Sigmoid colon (tissue), 7 donors: ENCODE results near the gene VEZF1. TPM values are rescaled to one million over a fixed set of nuclear protein-coding genes. Genes with fewer than 3 reads are reported as not detected.

ENCODE experiments used
- DNase-seq: peaks from one replicate; pipeline ENCODE4 v3.0.0-alpha.2; 2019
- H3K27ac ChIP-seq, 4 donors: fragments of 200-600 bp; sonication (generic); one replicate each; pipeline ENCODE4 v1.5.1; 2016 to 2019; ENCODE audit warnings: mild to moderate bottlenecking in 1 of 4
- H3K27me3 ChIP-seq, 3 donors: fragments of 200-600 bp; sonication (generic); one replicate each; pipeline ENCODE4 v1.5.1; 2019; ENCODE audit warnings: mild to moderate bottlenecking in 1 of 3
- H3K36me3 ChIP-seq, 4 donors: fragments of 200-600 bp; sonication (generic); one replicate each; pipeline ENCODE4 v1.5.1; 2016 to 2019
- H3K4me1 ChIP-seq, 4 donors: fragments of 200-600 bp; sonication (generic); one replicate each; pipeline ENCODE4 v1.5.1; 2017 to 2019
- H3K4me3 ChIP-seq, 4 donors: fragments of 200-600 bp; sonication (generic); one replicate each; pipeline ENCODE4 v1.5.1; 2017 to 2019; ENCODE audit warnings: mild to moderate bottlenecking in 2 of 4, moderate library complexity in 1 of 4
- H3K9me3 ChIP-seq, 4 donors: fragments of 200-600 bp in 3 of 4; sonication (generic) in 3 of 4; one replicate each; pipeline versions ENCODE4 v1.5.1 to v1.6.1; 2013 to 2019
- EP300 ChIP-seq, 4 donors: sonication (generic); formaldehyde crosslinking; IDR thresholded peaks; one replicate each; pipeline ENCODE4 v1.6.1; 2017; ENCODE audit warnings: antibody characterized with exemption in 4 of 4
- POLR2A ChIP-seq, 2 donors: fragments of 450-650 bp; IDR thresholded peaks; one replicate each; pipeline ENCODE4 v1.6.1; 2016; ENCODE audit warnings: antibody characterized with exemption in 2 of 2, mild to moderate bottlenecking in 2 of 2, moderate library complexity in 2 of 2
- POLR2AphosphoS5 ChIP-seq, 4 donors: sonication (generic); formaldehyde crosslinking; IDR thresholded peaks; one replicate each; pipeline ENCODE4 v1.6.1; 2017; ENCODE audit warnings: antibody characterized with exemption in 4 of 4
- WGBS, 2 donors: extraction: QIAGEN DNeasy Blood & Tissue Kit; methylation state at CpG; one replicate each; pipeline ENCODE4 v1.1.7; 2013; 5-methylcytosine and 5-hydroxymethylcytosine counted together
- intact Hi-C: fragments of 100-400 bp; cut with DNase I; formaldehyde crosslinking; loops from one replicate; pipeline ENCODE4 v1.15.1; 2023
- polyA plus RNA-seq, 3 donors: library from polyadenylated mRNA; stranded (reverse); fragments of 200-250 nt; gene quantifications; one replicate each; pipeline ENCODE4 v1.2.3, GENCODE V29; 2013
- total RNA-seq, 4 donors: library from RNA; depleted of rRNA; stranded (reverse); fragments of >200 nt; gene quantifications; one replicate each; pipeline ENCODE4 v1.1.0, GENCODE V29; 2016
- TF ChIP-seq, protein P1 (sequence below), 4 experiments: fragments of 450-650 bp in 3 of 4; fragments of 200-600 bp in 1 of 4; IDR thresholded peaks; one replicate each; pipeline ENCODE4 v1.5.1; 2016 to 2019; ENCODE audit warnings: antibody characterized with exemption in 4 of 4, mild to moderate bottlenecking in 3 of 4, moderate library complexity in 2 of 4
- donor health status: healthy with polysubstance abuse.
- donor health status: Bipolar disorder and iron deficiency.
- donor health status: healthy.

The VEZF1 gene
- total and polyA plus RNA-seq, 7 donors, result 17.8 to 120 (median 99.8) TPM

DNA sequence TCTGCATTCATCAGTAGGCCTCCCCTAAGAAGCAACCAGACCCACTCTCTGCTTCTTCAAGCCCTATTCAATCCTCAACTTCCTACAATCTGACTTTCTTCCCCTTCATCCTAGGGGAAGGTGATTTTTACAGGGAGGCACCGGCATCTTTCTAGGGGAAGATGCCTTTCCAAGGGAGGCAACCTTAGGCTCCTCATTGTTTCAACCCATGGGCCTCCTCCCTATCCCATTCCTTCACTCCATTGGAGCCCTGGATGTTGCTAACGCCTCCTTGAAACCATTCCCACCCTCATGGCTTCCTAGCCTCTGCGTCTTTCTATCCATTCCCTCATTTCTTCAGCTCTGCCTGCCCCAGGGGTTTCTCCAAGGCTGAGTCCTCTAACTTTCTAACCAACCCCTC is 30.2 kb downstream of the VEZF1 start:
- peak overlapping the region in 2 of 4 donors; percentile 25 to 97 for H3K27ac ChIP-seq
- no peaks in the 10 kb centered on the region for H3K9me3 ChIP-seq
- no peak for DNase-seq
- intact Hi-C loops, result loop anchor here (2.0 kb wide), 1 partner anchor 25 kb away; no protein-coding TSS in a partner anchor
- TF ChIP-seq, protein P1, sequence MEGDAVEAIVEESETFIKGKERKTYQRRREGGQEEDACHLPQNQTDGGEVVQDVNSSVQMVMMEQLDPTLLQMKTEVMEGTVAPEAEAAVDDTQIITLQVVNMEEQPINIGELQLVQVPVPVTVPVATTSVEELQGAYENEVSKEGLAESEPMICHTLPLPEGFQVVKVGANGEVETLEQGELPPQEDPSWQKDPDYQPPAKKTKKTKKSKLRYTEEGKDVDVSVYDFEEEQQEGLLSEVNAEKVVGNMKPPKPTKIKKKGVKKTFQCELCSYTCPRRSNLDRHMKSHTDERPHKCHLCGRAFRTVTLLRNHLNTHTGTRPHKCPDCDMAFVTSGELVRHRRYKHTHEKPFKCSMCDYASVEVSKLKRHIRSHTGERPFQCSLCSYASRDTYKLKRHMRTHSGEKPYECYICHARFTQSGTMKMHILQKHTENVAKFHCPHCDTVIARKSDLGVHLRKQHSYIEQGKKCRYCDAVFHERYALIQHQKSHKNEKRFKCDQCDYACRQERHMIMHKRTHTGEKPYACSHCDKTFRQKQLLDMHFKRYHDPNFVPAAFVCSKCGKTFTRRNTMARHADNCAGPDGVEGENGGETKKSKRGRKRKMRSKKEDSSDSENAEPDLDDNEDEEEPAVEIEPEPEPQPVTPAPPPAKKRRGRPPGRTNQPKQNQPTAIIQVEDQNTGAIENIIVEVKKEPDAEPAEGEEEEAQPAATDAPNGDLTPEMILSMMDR (IDR thresholded peaks at IDR 0.05), result no peak
- no peak for TF ChIP-seq POLR2AphosphoS5 (IDR thresholded peaks at IDR 0.05)
- TF ChIP-seq POLR2A (IDR thresholded peaks at IDR 0.05), result no peak
- TF ChIP-seq EP300 (IDR thresholded peaks at IDR 0.05), result no peak
- no peak overlapping the region for H3K4me3 ChIP-seq
- WGBS, 2 donors, result 89 to 93% methylated on average over 3 of the region's 3 CpGs
- H3K27me3 ChIP-seq, result no peaks in the 10 kb centered on the region
- no peaks in the 10 kb centered on the region for H3K36me3 ChIP-seq
- peaks cover 0 to 28% (median 25%) of the 10 kb centered on the region in 4 donors for H3K4me1 ChIP-seq

DNA sequence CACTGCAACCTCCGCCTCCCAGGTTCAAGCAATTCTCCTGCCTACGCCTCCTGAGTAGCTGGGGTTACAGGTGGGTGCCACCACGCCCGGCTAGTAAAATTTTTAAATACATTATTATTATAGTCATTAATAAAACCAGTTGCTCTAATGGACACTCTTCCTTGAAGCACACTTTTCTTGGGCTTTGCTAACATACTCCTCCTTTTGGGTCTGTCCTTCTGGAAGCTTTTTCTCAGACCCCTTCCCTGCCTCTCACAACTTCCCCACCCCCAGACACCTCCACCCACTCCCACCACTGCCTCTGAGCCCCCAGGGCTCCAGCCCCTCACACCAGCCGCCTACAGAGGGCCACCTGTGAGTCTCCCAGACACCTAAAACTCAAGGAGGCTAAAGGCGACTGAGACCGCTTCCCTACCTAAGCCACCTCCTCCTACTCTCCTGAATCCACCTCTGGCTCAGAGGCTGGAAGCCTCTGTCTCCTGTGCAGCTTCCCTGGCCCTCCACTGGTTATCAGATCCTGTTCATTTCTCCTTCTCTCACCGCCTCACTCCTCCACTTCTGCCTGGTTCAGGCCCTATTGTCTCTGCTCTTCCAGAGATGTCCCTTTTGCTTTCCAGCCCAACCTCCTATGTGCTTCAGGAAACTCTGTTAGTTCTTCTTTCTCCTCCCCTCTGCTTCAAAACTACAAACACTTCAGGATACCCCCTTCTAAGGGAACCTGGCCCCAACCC is 30.8 kb downstream of the VEZF1 start:
- Histone ChIP-seq H3K27me3 (no peaks in the 10 kb centered on the region), H3K36me3 (no peaks in the 10 kb centered on the region), H3K9me3 (no peaks in the 10 kb centered on the region), H3K4me1 (peaks cover 0 to 34% (median 31%) of the 10 kb centered on the region in 4 donors), H3K27ac (peak overlapping the region in 3 of 4 donors; percentile 22 to 100 (median 97)), H3K4me3 (no peak overlapping the region)
- TF ChIP-seq POLR2A (IDR thresholded peaks at IDR 0.05) (no peak), POLR2AphosphoS5 (IDR thresholded peaks at IDR 0.05) (no peak), EP300 (IDR thresholded peaks at IDR 0.05) (no peak)
- TF ChIP-seq, protein P1 (IDR thresholded peaks at IDR 0.05), result no peak
- WGBS, 2 donors, result 89 to 94% methylated on average over 8 of the region's 8 CpGs
- peak; percentile 55 for DNase-seq
- intact Hi-C loops, result loop anchor here (2.0 kb wide), 1 partner anchor 26 kb away; no protein-coding TSS in a partner anchor

DNA sequence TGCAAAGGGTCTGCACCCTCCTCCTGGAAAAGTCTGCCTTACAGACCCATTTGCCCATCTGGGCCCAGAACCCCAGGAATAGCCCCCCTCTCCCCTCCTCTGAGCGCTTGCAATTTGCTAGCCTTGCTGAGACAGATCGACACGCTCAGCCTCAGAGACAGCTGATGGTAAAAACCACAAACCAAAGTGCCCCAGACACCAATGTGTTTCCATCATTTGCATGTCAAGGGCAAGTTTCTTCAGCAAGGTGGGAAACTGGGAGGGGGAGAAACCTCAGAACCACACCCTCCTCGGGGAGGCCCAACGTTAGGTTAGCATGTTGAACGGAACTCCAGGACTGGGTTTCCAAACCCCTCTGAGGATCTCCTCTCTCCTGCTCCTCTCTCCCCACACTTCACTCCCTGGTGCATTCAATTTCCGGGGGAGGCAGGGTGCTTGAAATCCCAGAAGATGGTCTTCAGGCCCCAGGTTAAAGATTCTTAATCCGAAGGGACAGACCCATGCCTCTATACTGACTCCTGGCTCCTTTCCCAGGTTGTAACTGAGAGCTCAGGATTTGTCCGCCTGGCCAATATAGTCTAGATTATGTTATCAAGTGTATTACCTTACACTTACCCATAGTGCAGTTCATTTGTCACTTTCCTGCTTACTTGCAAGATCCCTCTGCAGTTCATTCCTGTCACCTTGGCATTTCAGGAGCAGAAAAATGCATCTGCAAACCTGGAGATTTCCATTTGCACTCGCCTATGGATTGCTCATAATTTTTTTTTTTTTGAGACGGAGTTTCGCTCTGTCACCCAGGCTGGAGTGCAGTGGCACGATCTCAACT is 31.5 kb downstream of the VEZF1 start:
- peak overlapping the region; percentile 86 to 100 (median 98) for H3K27ac ChIP-seq

DNA sequence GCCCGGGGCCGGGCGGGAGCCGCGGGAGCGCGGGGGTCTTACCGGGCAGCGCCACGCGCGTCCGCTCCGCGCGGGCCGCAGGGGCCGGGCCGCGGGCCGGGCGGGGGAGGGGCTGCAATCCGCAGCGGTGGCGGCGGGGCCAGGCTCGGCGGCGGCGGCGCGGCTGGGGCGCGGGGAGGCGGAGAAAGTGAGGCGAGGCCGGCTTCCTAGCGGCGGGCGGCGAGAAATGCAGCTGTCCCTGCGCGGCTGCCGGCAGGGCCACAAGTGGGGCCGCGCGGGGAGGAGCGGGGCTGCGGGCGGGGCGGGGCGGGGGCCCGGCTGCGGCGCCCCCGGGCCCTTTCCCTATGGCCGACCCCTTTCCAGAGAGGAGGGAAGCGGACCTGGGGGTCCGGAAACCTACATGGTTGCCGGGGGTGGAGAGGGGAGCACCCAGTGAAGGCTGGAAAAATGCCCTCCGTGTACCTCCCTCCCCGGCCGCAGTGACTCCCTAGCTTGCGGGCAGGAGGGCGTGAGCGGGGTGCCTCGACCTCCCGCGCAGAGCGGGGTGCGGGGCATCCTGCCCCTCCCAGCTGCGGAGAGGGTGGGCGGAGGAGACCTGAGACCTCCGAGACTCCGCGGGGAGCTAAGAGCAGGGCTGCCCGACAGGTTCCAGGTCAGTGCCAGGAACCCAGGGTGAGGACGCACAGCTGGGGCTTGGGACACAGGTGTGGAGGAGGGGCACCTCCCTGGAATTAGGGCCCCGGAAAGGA is 32.7 kb downstream of the VEZF1 start, which contains the start of gene CUEDC1:
TSS of gene CUEDC1 (minus strand) at position 230 of the 749 bp plus-strand sequence. CDS start 69,848 bp downstream, outside the sequence.
- Histone ChIP-seq H3K27ac (peak within 1 kb of the TSS; percentile 97 to 100 (median 99)), H3K27me3 (no peaks in the 10 kb centered on the region), H3K4me3 (peak within 1 kb of the TSS; percentile 70 to 96 (median 88)), H3K36me3 (no peaks in the 10 kb centered on the region), H3K4me1 (peaks cover 0 to 54% (median 50%) of the 10 kb centered on the region in 4 donors), H3K9me3 (no peaks in the 10 kb centered on the region)
- 1% methylated on average over 79 of the region's 79 CpGs for WGBS, 2 donors
- DNase-seq, result peak; percentile 93
- intact Hi-C loops, result loop anchor here (2.0 kb wide), 2 partner anchors 63 to 95 kb away; no protein-coding TSS in a partner anchor
- peak; percentile 43 to 75 (median 64) for TF ChIP-seq POLR2AphosphoS5 (IDR thresholded peaks at IDR 0.05)
- no peak for TF ChIP-seq EP300 (IDR thresholded peaks at IDR 0.05)
- no peak for TF ChIP-seq POLR2A (IDR thresholded peaks at IDR 0.05)
- TF ChIP-seq, protein P1 (IDR thresholded peaks at IDR 0.05), result peak in 1 of 4 experiments; percentile 54

More for the DNA sequence above, 31.5 kb downstream of the VEZF1 start:
- no peaks in the 10 kb centered on the region for H3K27me3 ChIP-seq
- H3K4me3 ChIP-seq, result peak overlapping the region in 2 of 4 donors; percentile 91 to 96
- H3K4me1 ChIP-seq, result peaks cover 0 to 42% (median 39%) of the 10 kb centered on the region in 4 donors
- DNase-seq, result peak; percentile 55
- H3K9me3 ChIP-seq, result no peaks in the 10 kb centered on the region
- H3K36me3 ChIP-seq, result no peaks in the 10 kb centered on the region
- 39 to 48% methylated on average over 13 of the region's 13 CpGs for WGBS, 2 donors
- TF ChIP-seq EP300 (IDR thresholded peaks at IDR 0.05) (no peak), POLR2A (IDR thresholded peaks at IDR 0.05) (no peak), POLR2AphosphoS5 (IDR thresholded peaks at IDR 0.05) (no peak)
- TF ChIP-seq, protein P1 (IDR thresholded peaks at IDR 0.05), result no peak
- intact Hi-C loops, result loop anchor here (2.0 kb wide), 1 partner anchor 26 kb away; no protein-coding TSS in a partner anchor
